ENCODE results near the gene FILIP1.

Gene FILIP1

GRCh38 chr6:75479712-75480111 is 13.9 kb downstream of the FILIP1 start:
- no peak overlapping the region for H3K4me3 ChIP-seq (ENCODE audit: low read depth, low read length)
- no peak for TF ChIP-seq CTCF (conservative IDR thresholded peaks at IDR 0.05; ENCODE audit: low read depth, low read length)
- DNase-seq (ENCODE audit: low read depth) = no peak

- TF ChIP-seq CTCF (conservative IDR thresholded peaks at IDR 0.05; ENCODE audit: low read depth, low read length) = no peak
- no peak for DNase-seq (ENCODE audit: low read depth)
- H3K4me3 ChIP-seq (ENCODE audit: low read depth, low read length) = no peak overlapping the region
Measured at GRCh38 chr6:75478929-75479328, 14.7 kb downstream of the FILIP1 start.

- no peak for DNase-seq (ENCODE audit: low read depth)
- H3K4me3 ChIP-seq (ENCODE audit: low read depth, low read length) = no peak overlapping the region
- no peak for TF ChIP-seq CTCF (conservative IDR thresholded peaks at IDR 0.05; ENCODE audit: low read depth, low read length)
Measured at GRCh38 chr6:75472885-75473284, 20.7 kb downstream of the FILIP1 start.

- no peak overlapping the region for H3K4me3 ChIP-seq (ENCODE audit: low read depth, low read length)
- no peak for TF ChIP-seq CTCF (conservative IDR thresholded peaks at IDR 0.05; ENCODE audit: low read depth, low read length)
- DNase-seq (ENCODE audit: low read depth) = no peak
Measured at GRCh38 chr6:75467966-75468365, 25.6 kb downstream of the FILIP1 start.

GRCh38 chr6:75467284-75467683 is 26.3 kb downstream of the FILIP1 start:
- no peak for DNase-seq (ENCODE audit: low read depth)
- H3K4me3 ChIP-seq (ENCODE audit: low read depth, low read length) = no peak overlapping the region
- TF ChIP-seq CTCF (conservative IDR thresholded peaks at IDR 0.05; ENCODE audit: low read depth, low read length) = no peak

- H3K4me3 ChIP-seq (ENCODE audit: low read depth, low read length) = no peak overlapping the region
- TF ChIP-seq CTCF (conservative IDR thresholded peaks at IDR 0.05; ENCODE audit: low read depth, low read length) = no peak
- DNase-seq (ENCODE audit: low read depth) = no peak
Measured at GRCh38 chr6:75466636-75467035, 27.0 kb downstream of the FILIP1 start.

- TF ChIP-seq CTCF (conservative IDR thresholded peaks at IDR 0.05; ENCODE audit: low read depth, low read length) = no peak
- DNase-seq (ENCODE audit: low read depth) = no peak
- no peak overlapping the region for H3K4me3 ChIP-seq (ENCODE audit: low read depth, low read length)
Measured at GRCh38 chr6:75463908-75464307, 29.7 kb downstream of the FILIP1 start.
